ENCODE measurements around the gene SHD.

DNA sequence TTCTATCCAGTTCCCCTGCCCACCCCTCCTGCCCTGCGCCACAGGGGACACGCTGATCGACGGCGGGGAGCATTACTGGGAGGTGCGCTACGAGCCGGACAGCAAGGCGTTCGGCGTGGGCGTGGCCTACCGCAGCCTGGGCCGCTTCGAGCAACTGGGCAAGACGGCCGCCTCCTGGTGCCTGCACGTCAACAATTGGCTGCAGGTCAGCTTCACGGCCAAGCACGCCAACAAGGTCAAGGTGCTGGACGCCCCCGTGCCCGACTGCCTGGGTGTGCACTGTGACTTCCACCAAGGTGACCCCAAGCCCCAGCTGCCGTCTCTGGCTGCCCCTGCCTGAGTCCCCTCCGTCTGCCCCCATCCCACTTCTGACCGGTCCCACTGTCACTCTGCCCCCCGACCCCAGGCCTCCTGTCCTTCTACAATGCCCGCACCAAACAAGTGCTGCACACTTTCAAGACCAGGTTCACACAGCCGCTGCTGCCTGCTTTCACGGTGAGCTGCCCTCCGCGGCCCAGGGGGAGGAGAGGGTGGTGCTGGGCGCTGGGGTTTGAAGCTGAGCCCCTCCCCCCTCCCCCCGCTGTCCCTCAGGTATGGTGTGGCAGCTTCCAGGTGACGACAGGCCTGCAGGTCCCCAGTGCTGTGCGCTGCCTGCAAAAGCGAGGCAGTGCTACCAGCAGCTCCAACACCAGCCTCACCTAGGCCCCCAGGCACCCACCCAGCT, 44.0 kb downstream of the SHD start:
- TF ChIP-seq POLR2AphosphoS5 (IDR thresholded peaks at IDR 0.05; ENCODE audit: low read depth, low read length) (no peak), POLR2A (IDR thresholded peaks at IDR 0.05; ENCODE audit: low read depth, low read length) (no peak)
